ENCODE data around the gene RAPGEF5.

RAPGEF5 gene

DNA sequence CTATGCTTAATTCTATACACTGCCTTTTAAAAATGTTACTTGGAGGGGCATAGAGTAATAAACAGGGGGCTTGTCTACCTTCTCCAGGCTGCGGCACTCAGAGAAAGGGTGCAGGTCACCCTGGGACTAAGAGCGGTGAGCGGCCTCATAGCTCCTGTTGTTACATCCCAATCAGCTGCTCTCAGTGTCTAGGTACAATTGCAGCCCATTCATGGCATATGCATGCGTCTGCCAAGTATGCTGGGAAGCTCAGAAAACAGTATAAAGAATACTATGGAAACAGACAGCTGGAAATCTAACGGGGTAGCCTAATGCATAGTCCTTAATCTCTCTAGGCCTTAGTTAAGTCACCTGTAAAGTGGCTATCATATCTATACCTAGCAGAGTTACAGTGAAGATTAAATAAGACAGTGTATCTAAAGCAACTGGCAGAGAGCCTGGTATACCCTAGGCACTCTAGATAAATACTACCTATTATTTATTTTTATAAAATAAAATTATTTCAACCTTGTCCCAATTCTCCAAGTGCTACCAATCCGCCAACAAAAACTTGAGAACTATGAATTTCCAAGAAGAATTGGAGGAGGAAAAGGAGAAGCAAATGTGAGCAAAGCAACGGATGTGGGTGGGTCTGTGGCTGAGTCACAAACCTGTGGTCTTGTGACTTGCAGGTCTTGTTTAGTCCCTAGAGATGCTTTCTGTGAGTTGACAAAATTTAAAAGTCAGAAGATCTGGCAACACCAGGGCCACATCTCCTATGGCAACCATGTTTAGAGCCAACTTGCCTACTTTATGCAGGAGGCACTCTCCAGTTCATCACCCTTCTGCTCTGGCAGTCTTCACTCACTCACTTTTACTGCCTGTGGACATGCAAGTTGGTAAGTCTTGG lies 183.0 kb downstream of the RAPGEF5 start:
- DNase-seq (ENCODE audit: low read depth, low spot score) = no peak

DNA sequence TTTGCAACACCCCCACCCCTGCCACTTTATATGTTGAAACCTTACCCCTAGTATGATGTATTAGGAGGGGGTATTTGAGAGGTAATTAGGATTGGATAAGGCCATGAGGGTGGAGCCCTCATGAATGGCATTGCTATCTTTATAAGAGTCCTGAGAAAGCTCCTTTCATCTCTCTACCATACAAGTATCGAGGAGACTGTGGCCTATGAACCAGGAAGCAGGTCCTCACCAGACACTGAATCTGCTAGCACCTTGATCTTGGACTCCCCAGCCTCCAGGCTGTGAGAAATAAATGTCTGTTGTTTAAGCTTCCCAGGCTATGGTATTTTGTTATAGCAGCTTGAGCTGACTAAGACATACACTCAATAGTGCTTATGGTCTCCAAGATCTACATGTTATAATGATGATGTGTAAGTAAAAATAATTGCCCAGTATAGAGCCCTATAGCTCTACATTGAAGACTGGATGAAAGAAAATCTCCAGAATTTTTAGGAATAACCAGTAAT lies 188.8 kb downstream of the RAPGEF5 start:
- Histone ChIP-seq H3K9me3 (ENCODE audit: low read depth, low read length) (no peaks in the 10 kb centered on the region), H3K4me3 (no peak overlapping the region), H3K27ac (no peak overlapping the region), H3K9ac (ENCODE audit: insufficient read length) (no peak overlapping the region), H3K36me3 (ENCODE audit: insufficient read depth, low read length) (no peaks in the 10 kb centered on the region)
- no peak for TF ChIP-seq POLR2AphosphoS5 (IDR thresholded peaks at IDR 0.05; ENCODE audit: borderline replicate concordance, low read depth, low read length)
- TF ChIP-seq EZH2 (IDR thresholded peaks at IDR 0.05) = no peak
- no peak for TF ChIP-seq FOXP2 (optimal IDR thresholded peaks at IDR 0.05; ENCODE audit: control extremely low read depth, extremely low read length, insufficient read depth)
- no peak for DNase-seq (ENCODE audit: low read depth, low spot score)

More for the DNA sequence above, 183.0 kb downstream of the RAPGEF5 start:
- Histone ChIP-seq H3K4me3 (no peak overlapping the region), H3K36me3 (ENCODE audit: insufficient read depth, low read length) (no peaks in the 10 kb centered on the region), H3K9ac (ENCODE audit: insufficient read length) (no peak overlapping the region), H3K27ac (no peak overlapping the region), H3K9me3 (ENCODE audit: low read depth, low read length) (no peaks in the 10 kb centered on the region)
- TF ChIP-seq EZH2 (IDR thresholded peaks at IDR 0.05) (no peak), POLR2AphosphoS5 (IDR thresholded peaks at IDR 0.05; ENCODE audit: borderline replicate concordance, low read depth, low read length) (no peak), FOXP2 (optimal IDR thresholded peaks at IDR 0.05; ENCODE audit: control extremely low read depth, extremely low read length, insufficient read depth) (no peak)

DNA sequence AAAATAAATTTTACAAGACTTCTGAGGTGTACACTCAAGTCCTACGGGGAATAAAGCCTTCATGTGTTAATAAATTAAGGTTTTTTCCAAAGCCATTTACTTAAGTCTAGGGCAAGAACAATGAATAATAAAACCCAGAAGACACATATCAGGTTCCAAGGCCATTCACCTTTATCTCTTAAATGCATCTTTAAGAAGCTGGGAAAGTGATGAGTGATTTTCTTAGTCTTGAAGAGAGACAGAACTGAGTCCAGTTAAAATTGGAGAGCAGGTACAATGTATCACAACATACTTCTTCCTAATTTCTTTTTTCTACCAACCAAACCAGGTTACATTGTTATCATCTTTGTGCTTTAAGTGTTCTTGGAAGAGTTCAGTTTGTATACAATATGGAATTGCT lies 189.5 kb downstream of the RAPGEF5 start:
- H3K4me3 ChIP-seq = no peak overlapping the region
- H3K9ac ChIP-seq (ENCODE audit: insufficient read length) = no peak overlapping the region
- no peak overlapping the region for H3K27ac ChIP-seq
- H3K9me3 ChIP-seq (ENCODE audit: low read depth, low read length) = no peaks in the 10 kb centered on the region
- no peaks in the 10 kb centered on the region for H3K36me3 ChIP-seq (ENCODE audit: insufficient read depth, low read length)
- no peak for TF ChIP-seq EZH2 (IDR thresholded peaks at IDR 0.05)
- no peak for TF ChIP-seq FOXP2 (optimal IDR thresholded peaks at IDR 0.05; ENCODE audit: control extremely low read depth, extremely low read length, insufficient read depth)
- TF ChIP-seq POLR2AphosphoS5 (IDR thresholded peaks at IDR 0.05; ENCODE audit: borderline replicate concordance, low read depth, low read length) = no peak
- DNase-seq (ENCODE audit: low read depth, low spot score) = no peak

DNA sequence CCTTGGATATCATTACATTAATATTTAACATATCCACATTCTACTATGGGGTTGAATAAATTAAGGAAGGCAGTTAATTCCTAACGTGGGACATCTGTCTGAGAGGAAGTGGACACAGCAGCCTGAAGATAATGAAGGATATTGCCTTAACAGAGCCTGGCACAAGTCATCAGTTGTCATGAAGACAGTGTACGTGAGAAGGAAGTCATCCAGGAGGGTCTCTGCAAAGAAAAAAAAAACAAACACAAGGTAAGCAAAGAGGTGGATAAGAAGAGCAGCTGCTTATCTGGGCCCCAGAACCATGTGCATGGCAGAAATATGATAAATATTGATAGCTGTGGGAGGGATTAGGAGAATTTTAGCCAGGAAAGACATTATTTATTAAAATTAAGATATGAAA lies 190.0 kb downstream of the RAPGEF5 start:
- no peak for DNase-seq (ENCODE audit: low read depth, low spot score)
- Histone ChIP-seq H3K27ac (no peak overlapping the region), H3K9ac (ENCODE audit: insufficient read length) (no peak overlapping the region), H3K36me3 (ENCODE audit: insufficient read depth, low read length) (no peaks in the 10 kb centered on the region), H3K4me3 (no peak overlapping the region), H3K9me3 (ENCODE audit: low read depth, low read length) (no peaks in the 10 kb centered on the region)
- TF ChIP-seq FOXP2 (optimal IDR thresholded peaks at IDR 0.05; ENCODE audit: control extremely low read depth, extremely low read length, insufficient read depth) (no peak), POLR2AphosphoS5 (IDR thresholded peaks at IDR 0.05; ENCODE audit: borderline replicate concordance, low read depth, low read length) (no peak), EZH2 (IDR thresholded peaks at IDR 0.05) (no peak)

DNA sequence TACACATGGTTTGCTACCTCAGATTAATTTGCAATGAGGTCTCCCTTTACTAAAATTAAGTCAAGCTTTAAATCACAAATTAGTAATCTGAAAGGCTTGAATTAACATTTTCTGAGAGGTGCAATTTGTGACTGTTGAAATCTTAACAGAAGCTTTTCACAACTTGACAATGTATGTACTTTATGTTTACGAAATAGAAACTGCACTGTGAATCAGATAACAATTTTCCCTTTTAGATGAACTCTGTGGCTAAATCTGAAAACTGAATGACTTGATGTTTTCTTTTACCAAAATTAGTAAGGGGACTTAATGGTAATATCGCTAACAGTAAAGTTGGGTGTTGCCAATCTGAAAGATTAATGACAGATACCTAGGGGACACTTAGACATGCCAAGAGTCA lies 197.6 kb downstream of the RAPGEF5 start:
- H3K27ac ChIP-seq = no peak overlapping the region
- H3K9ac ChIP-seq (ENCODE audit: insufficient read length) = no peak overlapping the region
- no peaks in the 10 kb centered on the region for H3K36me3 ChIP-seq (ENCODE audit: insufficient read depth, low read length)
- no peaks in the 10 kb centered on the region for H3K9me3 ChIP-seq (ENCODE audit: low read depth, low read length)
- DNase-seq (ENCODE audit: low read depth, low spot score) = no peak
- TF ChIP-seq EZH2 (IDR thresholded peaks at IDR 0.05) (no peak), POLR2AphosphoS5 (IDR thresholded peaks at IDR 0.05; ENCODE audit: borderline replicate concordance, low read depth, low read length) (no peak), FOXP2 (optimal IDR thresholded peaks at IDR 0.05; ENCODE audit: control extremely low read depth, extremely low read length, insufficient read depth) (no peak)
- no peak overlapping the region for H3K4me3 ChIP-seq

DNA sequence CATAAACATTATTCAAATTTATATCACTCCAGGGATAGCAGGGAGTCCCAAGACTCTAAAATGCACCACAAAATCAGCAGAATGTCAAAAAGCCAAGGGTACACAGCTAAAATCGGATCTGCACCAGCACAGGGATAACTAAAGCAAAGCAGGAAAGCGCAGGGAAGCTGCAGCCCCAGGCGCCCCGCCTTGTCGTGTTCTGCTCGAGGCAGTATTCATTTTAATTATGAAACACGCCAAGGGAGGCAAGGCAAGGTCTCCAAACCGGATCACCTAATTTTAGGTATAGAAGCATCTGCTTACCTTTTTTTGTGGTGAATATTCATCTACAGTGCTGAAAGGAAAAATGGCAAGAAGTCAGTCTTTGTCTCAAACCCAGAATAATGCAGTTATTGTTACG lies 199.4 kb downstream of the RAPGEF5 start:
- H3K36me3 ChIP-seq (ENCODE audit: insufficient read depth, low read length) = no peaks in the 10 kb centered on the region
- no peak for DNase-seq (ENCODE audit: low read depth, low spot score)
- H3K9ac ChIP-seq (ENCODE audit: insufficient read length) = no peak overlapping the region
- H3K9me3 ChIP-seq (ENCODE audit: low read depth, low read length) = no peaks in the 10 kb centered on the region
- H3K4me3 ChIP-seq = no peak overlapping the region
- TF ChIP-seq POLR2AphosphoS5 (IDR thresholded peaks at IDR 0.05; ENCODE audit: borderline replicate concordance, low read depth, low read length) = no peak
- TF ChIP-seq EZH2 (IDR thresholded peaks at IDR 0.05) = no peak
- TF ChIP-seq FOXP2 (optimal IDR thresholded peaks at IDR 0.05; ENCODE audit: control extremely low read depth, extremely low read length, insufficient read depth) = no peak
- H3K27ac ChIP-seq = no peak overlapping the region

DNA sequence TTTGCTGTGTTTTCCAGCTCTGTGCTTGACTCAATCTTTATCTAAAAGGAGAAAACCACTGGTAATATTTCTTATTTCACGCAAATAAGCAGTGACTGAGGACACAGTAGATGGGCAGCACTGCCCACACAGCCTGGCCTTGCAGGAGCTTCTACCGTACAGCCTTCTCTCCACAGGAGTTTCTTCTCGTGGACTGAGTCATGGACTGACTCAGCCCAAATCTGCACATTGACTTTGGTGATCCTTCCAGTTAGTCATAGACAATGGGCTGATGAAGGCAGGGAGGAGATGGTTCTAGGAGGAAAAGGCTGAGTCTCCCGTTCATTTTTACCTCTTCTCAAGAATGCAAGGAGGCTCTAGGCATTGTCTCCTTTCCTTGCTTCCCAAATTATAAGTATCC lies 200.7 kb downstream of the RAPGEF5 start:
- H3K27ac ChIP-seq = no peak overlapping the region

DNA sequence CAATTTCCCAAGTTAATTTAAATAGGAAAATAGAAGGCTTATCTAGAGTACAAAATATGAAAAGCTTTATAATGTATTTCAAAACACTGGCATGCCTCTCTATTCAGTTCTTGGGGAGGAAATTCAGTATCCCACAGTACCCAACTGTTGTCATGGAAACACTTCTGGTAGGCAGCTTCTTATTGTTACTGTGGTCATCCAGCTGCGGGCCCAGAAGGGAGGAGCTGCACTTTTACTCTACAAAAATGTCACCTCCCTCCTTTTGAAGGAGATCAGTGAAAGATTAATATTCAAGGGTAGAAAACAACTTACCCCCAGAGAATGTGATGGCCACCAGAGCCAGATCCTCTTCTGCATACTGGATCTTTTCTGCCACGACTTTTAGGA lies 202.8 kb downstream of the RAPGEF5 start:
- H3K9ac ChIP-seq (ENCODE audit: insufficient read length) = no peak overlapping the region
- no peak for TF ChIP-seq EZH2 (IDR thresholded peaks at IDR 0.05)
- TF ChIP-seq FOXP2 (optimal IDR thresholded peaks at IDR 0.05; ENCODE audit: control extremely low read depth, extremely low read length, insufficient read depth) = no peak
- no peak for TF ChIP-seq POLR2AphosphoS5 (IDR thresholded peaks at IDR 0.05; ENCODE audit: borderline replicate concordance, low read depth, low read length)
- no peak overlapping the region for H3K4me3 ChIP-seq
- H3K36me3 ChIP-seq (ENCODE audit: insufficient read depth, low read length) = no peaks in the 10 kb centered on the region
- no peak for DNase-seq (ENCODE audit: low read depth, low spot score)
- H3K9me3 ChIP-seq (ENCODE audit: low read depth, low read length) = no peaks in the 10 kb centered on the region
- H3K27ac ChIP-seq = no peak overlapping the region

More for the DNA sequence above, 200.7 kb downstream of the RAPGEF5 start:
- no peaks in the 10 kb centered on the region for H3K36me3 ChIP-seq (ENCODE audit: insufficient read depth, low read length)
- no peak overlapping the region for H3K4me3 ChIP-seq
- DNase-seq (ENCODE audit: low read depth, low spot score) = no peak
- H3K9me3 ChIP-seq (ENCODE audit: low read depth, low read length) = no peaks in the 10 kb centered on the region
- TF ChIP-seq POLR2AphosphoS5 (IDR thresholded peaks at IDR 0.05; ENCODE audit: borderline replicate concordance, low read depth, low read length) (no peak), FOXP2 (optimal IDR thresholded peaks at IDR 0.05; ENCODE audit: control extremely low read depth, extremely low read length, insufficient read depth) (no peak), EZH2 (IDR thresholded peaks at IDR 0.05) (no peak)
- no peak overlapping the region for H3K9ac ChIP-seq (ENCODE audit: insufficient read length)
